HG03060 (cell line): Measurements from ENCODE around the gene GIT1.

ENCODE experiments used
- ATAC-seq: cut with Tn5 transposase; IDR thresholded peaks from one replicate; pipeline ENCODE4 v1.9.1; 2021; ENCODE audit warnings: low read depth, moderate number of reproducible peaks; ENCODE audit not compliant: unreplicated experiment

GIT1 gene

GRCh38 chr17:29594519-29595090 is 5.2 kb upstream of the GIT1 start:
- no peak for ATAC-seq

DNA sequence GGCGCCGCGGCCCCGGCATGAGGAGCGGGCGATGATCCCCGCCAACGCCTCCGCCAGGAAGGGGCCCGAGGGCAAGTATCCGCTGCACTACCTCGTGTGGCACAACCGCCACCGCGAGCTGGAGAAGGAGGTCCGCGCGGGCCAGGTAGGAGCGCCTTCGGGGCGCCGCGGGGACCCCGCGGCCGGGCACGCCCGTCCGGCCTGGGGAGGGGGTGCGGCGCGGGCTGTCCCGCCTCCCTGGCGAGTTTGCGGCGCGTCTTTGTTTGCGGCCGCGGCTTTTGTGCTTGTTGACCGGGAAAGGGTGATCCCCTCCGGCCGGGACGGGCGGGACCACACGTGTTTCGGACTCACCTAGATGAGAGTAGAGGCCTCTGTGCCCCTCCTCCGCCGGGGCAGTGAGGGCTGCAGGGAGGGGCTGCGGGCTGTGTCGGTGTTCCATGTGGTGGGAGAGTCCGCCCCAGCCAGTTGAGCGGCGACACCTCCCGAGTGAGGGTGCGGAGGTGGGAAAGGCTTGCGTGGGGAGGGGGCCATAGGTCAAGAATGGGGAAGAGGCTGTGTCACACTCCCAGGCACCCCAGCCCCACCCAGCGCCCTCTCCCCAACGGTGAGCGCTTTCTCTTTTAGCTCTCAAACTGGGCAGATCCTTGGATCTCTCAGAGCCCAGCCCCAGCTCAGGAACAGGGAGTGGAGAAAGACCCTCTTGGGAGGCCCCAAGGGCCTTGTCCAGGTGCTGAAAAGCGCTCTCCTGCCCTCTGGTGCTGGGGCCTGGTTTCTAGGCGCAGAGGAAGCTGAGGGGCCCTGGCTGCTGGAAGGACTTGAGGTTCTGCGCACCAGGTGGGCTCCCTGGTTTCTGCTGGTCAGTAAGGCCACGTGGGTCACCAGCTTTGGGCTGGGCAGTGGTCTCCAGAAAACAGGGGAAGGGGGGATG is 4.4 kb upstream of the GIT1 start:
- no peak for ATAC-seq

- no peak for ATAC-seq
Measured at GRCh38 chr17:29592850-29593551, 3.6 kb upstream of the GIT1 start, which contains the start of gene ANKRD13B. ANKRD13B (plus strand) TSS chr17:29593132; CDS start chr17:29593622, 490 bp downstream.

DNA sequence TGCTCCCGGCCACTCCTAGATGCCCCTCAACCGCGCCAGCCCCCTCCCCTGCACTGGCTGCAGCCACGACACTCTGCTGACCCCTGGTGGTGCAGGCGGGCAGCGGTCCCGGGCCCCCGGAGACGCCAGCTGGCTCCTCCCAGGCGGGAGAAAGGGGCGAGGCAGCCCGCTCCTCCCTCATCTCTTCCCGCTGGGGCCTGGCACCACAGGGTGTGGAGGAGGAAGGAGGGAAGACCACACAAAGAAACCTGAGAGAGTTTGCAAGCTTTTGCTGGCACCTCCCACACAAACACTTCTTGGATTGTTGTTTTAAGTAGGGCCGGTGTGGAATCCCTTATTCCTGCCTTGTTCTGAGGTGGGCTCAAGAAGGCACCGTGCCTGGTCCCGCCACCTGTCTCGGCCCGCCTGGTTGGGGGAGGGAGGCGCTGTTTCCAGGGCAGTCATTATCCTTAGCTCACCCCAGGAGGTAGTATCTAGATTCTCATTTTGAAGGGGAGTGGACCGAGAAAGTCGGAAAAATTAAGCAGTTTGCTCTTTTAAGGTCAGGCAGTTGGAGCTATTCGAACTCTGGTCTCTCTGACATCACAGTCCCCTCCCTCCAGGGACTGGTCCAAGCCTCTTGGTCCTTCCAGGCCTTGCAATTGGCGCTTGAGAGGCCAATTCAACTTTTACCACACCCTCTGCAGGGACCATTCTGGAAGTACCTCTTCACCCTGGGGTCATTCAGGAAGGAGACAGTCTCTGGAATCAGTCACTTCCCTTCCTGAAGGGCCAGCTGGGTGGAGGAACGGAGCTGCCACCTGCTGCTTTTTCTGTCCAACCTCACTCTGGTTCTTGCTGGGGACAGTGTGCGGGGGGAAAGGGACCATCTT is 2.5 kb upstream of the GIT1 start:
- no peak for ATAC-seq

- no peak for ATAC-seq
Measured at GRCh38 chr17:29591146-29591736, 1.8 kb upstream of the GIT1 start.

DNA sequence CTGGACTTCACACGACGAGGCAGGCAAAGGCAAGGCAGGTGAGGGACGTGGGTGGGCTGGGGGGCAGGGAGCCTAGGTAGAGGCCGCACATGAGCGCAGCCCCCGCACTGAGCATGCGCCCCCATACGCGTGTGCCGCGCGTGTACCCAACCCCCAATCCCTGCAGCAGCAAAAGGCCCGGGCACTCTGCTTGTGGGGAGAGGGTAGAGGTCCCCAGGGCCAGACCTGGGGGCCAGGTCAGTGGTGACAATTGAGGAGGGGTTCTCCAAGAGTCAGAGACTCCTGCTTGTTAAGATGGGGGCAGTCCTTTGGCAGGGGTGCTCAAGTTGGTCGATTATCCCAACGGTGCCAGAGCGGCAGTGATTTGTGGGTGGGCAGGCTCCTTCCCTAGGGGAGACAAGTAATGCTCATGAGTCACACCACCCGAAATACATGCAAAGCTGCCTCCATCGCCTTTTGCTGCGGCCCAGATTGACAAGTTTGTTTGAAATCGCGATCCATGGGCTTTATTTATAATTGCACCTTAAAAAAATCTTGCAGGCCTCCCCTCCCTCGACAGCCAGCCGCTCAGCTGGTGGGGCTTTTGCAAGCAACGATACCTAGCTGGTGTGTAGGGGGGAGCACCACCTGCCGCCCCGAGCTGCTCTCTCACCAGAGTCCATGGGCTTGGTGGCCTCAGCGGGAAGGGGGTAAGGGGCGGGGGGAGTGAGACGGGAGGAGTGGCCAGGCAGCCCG is 1.1 kb upstream of the GIT1 start:
- ATAC-seq: no peak

DNA sequence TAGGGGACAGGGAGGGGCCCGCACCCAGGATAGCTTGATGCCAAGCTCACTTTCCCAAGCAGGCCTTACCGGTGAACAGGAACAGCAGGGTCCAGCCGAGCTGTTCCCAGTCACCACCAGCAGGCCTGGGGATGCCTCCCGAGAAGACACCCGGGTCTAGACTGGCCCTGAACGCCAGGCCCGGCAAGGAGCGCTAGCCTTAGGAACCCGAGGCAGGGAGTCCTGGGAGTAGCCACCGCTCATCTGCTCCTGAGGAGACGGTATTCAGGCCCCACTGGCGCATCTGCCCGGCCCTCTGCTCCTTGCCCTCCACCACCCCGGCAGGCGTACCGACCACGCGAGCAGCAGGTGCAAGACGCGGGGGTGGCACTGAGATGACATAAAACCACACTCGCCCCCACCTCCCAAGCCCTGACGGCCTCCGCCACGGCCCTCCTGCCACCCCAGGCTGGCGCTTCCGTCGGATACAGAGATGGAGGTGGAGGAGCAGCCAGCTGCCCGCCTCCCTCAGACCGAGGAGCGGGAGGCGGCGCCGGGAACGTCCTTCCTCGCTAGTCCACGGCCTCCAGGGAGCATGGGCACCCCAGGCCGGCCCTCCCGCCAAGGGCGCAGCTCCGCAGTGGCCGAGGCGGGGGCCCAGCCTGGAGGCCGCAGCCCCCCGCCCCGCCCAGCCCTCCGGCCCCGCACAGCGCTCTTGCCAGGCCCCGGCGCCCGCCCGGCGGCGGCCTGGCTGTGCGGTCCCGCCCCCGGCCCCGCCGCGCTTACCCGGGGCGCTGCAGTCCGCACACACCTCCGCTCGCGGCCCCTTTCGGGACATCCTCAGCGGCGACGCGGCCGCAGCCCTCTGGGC is 661 bp downstream of the GIT1 start:
- no peak for ATAC-seq

GRCh38 chr17:29588017-29588561 is 1.4 kb downstream of the GIT1 start:
- no peak for ATAC-seq

DNA sequence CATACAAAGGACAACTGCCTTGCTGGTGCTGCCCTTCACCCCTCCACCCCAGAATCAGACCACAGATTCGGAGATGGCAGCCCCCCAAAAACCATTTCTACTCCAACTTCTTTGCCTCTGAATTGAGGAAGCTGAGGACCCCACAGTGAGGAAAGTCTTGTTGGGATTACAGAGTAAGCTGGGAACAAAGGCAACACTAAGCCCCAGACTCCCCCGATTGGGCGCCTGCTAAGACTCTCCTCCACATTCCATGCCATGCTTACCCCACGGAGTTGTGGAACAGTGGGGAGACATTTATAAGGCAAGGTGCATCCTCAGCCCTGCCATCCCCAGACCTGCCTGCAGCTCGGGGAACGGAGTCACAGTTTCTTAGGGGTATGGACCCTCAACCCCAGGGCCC is 1.9 kb downstream of the GIT1 start:
- ATAC-seq: no peak

- ATAC-seq: no peak
Measured at GRCh38 chr17:29586676-29587469, 2.6 kb downstream of the GIT1 start.

DNA sequence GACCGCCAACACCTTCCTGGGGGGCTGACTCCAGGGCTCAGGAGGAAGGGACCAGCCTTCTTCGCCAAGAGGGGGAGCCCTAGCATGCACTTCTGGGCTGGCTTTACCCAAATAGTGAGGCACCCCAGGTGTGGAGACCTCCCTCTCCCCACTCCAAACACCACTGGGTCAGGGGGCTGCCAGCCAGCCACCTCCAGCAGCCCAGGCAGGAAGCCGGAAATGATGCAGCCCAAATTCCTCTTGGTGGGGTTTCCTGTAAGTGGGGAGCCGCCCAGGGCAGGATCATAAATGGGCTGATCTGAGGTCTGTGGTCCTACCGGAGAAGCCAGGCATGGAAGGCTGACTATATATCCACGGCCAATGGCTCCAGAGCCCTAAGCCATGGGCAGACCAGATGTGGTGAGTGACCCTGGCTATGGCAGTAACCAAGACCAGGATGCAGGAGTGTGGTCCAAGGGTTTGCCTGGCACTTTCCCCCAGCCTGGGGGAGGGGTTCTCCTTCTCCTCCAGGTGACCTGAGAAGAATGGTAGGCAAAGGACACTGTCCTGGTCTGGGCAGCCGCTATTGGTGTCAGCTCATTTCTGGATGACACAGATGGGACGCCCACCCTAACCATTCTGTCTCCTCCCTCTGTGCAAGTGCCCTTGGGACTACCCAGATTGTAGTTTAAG is 4.2 kb downstream of the GIT1 start:
- no peak for ATAC-seq

DNA sequence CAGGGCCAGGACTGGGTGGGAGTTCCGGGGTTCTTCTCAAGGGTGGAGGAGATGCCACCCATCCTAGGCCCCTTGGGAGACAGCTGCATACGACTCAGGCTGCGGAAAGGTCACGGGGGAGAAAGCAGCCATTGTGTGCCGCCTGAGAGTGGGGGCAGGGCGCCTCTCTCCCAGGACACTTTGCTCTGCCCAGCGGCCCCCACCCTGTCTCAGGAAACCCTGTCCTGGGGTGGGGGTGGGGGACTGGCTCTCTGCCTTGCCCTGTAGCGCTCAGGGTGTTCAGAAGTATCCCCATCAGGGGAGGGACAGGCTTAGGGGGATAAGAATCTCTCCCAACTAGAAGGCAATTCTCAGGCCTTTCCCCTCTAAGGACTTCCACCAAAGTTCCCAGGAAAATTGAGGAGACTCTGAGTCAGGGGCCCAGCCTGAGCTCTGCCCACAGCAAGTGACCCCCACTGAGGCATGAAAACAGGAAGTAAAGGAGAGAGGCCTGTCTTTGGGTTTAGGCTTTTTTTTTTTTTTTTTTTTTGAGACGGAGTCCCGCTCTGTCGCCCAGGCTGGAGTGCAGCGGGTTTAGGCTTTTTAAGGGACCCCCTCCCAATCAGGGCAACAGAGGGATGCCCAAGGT is 4.9 kb downstream of the GIT1 start:
- ATAC-seq: no peak

DNA sequence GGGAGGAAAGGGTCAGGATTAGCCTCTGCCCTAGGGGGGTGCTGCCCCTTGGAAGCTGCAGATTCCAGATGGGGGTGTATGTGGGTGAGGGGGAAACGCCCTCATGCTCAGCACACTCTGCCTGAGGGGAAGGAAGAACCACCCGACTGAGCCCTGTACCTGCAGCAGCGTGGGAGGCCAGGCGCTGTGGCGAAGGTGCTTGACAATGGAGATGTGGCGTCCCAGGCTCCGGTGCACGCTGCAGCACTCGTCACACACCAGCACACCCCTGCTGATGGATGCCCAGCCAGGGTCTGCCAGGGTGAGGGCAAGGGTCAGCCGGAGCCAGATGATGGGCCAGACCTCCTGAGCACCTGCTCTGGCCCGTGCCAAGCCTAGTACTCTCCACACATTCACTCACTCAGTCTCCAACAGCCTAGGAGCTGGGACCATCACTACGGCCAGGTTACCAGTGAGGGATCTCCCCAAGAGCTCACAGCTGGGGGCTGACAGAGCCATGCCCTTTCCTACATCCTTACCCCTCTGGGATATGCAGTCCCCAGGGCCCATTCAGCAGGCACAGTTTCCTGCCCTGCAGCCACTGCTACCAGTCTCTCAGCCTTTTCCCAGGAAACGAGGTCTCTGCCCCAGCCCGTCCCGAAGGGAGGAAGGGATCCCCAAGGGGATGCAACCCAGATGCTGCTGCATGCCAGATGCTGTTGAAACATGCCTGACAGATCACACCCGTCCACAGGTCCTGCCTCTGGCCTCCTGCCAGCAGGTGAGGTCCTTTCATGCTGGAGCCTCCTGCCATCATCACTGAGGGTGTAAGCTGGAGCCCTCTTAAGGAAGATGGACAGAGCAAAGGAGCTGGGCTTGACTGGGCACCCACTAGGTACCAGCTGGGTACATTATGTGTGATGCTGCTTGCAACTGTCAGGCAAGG is 5.9 kb downstream of the GIT1 start:
- no peak for ATAC-seq

DNA sequence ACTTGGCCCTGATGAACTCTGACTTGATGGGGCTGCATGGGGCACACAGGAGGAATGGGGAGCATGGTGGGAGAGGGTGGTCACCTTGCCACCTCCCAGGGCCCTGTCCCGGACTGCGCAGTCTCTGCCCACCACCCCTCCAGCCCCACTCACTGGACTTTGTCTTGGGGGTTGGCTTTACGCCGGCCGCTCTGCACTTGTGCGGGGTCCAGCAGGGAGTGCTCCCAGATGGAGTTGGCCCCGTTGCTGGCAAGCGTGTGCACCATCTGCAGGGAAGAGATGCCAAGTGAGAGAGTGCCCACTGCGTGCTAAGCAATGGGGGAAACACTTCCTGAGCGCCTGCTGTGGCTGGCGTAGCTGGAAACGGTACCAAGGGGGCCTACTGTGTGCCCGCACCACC is 6.7 kb downstream of the GIT1 start:
- no peak for ATAC-seq

- ATAC-seq: no peak
Measured at GRCh38 chr17:29582254-29582765, 7.1 kb downstream of the GIT1 start.
